Measurements from ENCODE around the gene GABRB2. TPM values are rescaled to one million over a fixed set of nuclear protein-coding genes. Genes with fewer than 3 reads are reported as not detected.

Gene GABRB2
- total and polyA plus RNA-seq, 12 donors, result 0.33 to 18.1 (median 6.6) TPM

DNA sequence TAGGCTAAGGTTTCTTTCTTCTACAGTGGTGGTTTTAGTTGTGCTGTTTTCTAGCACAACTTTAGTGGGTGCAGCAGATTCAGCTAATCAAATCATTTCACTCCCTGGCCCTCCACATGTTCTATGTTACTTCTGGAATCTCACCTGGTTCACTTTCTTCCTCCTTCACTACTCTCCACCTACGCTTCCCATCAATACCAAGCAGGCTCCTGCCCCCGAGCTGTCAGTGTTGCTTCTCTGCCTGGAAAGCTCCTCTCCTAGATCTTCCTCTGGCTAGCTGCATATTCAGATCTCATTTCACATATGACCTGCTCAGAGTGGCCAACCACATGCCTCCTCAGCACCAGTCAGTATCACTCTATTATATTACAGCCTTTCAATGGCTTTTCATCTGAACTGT lies 19.6 kb upstream of the GABRB2 start:
- no peaks in the 10 kb centered on the region for H3K9me3 ChIP-seq (replicated peaks in 1 of 3)
- no peak overlapping the region for H3K4me3 ChIP-seq
- intact Hi-C loops (cut with DNase I), result no loop called here
- no peak for TF ChIP-seq POLR2A (IDR thresholded peaks at IDR 0.05)
- TF ChIP-seq, protein P1, sequence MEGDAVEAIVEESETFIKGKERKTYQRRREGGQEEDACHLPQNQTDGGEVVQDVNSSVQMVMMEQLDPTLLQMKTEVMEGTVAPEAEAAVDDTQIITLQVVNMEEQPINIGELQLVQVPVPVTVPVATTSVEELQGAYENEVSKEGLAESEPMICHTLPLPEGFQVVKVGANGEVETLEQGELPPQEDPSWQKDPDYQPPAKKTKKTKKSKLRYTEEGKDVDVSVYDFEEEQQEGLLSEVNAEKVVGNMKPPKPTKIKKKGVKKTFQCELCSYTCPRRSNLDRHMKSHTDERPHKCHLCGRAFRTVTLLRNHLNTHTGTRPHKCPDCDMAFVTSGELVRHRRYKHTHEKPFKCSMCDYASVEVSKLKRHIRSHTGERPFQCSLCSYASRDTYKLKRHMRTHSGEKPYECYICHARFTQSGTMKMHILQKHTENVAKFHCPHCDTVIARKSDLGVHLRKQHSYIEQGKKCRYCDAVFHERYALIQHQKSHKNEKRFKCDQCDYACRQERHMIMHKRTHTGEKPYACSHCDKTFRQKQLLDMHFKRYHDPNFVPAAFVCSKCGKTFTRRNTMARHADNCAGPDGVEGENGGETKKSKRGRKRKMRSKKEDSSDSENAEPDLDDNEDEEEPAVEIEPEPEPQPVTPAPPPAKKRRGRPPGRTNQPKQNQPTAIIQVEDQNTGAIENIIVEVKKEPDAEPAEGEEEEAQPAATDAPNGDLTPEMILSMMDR (IDR thresholded peaks at IDR 0.05), result no peak
- peaks cover 3% of the 10 kb centered on the region for H3K27me3 ChIP-seq
- no peaks in the 10 kb centered on the region for H3K4me1 ChIP-seq (replicated peaks in 1 of 2)
- no peaks in the 10 kb centered on the region for H3K36me3 ChIP-seq (replicated peaks in 1 of 2)
- no peak overlapping the region for H3K27ac ChIP-seq
- DNase-seq, result no peak
- WGBS, 4 donors, result 63 to 78% (median 73%) methylated on average over 2 of the region's 2 CpGs

GRCh38 chr5:161562446-161562845 lies 15.9 kb upstream of the GABRB2 start:
- no peak for DNase-seq
- TF ChIP-seq POLR2A (IDR thresholded peaks at IDR 0.05), result no peak
- TF ChIP-seq, protein P1 (IDR thresholded peaks at IDR 0.05), result no peak
- Histone ChIP-seq H3K36me3 (replicated peaks in 1 of 2) (no peaks in the 10 kb centered on the region), H3K4me3 (no peak overlapping the region), H3K4me1 (replicated peaks in 1 of 2) (no peaks in the 10 kb centered on the region), H3K9me3 (replicated peaks in 1 of 3) (no peaks in the 10 kb centered on the region), H3K27ac (no peak overlapping the region), H3K27me3 (peaks cover 3% of the 10 kb centered on the region)
- WGBS, 4 donors, result 51 to 59% (median 55%) methylated on average over 2 of the region's 2 CpGs
- intact Hi-C loops (cut with DNase I), result no loop called here

- Histone ChIP-seq H3K4me1 (replicated peaks in 1 of 2) (peaks cover 5 to 16% of the 10 kb centered on the region in 2 donors), H3K9me3 (replicated peaks in 1 of 3) (no peaks in the 10 kb centered on the region), H3K27me3 (no peaks in the 10 kb centered on the region), H3K36me3 (replicated peaks in 1 of 2) (no peaks in the 10 kb centered on the region), H3K27ac (no peak overlapping the region), H3K4me3 (peak overlapping the region in 2 of 4 donors; percentile 15 to 82)
- WGBS, 4 donors, result 3 to 5% (median 4%) methylated on average over 11 to 15 of the region's 15 CpGs
- intact Hi-C loops (cut with DNase I), result no loop called here
- TF ChIP-seq, protein P1 (IDR thresholded peaks at IDR 0.05), result no peak
- TF ChIP-seq POLR2A (IDR thresholded peaks at IDR 0.05), result no peak
- peak in 5 of 7 donors; percentile 24 to 44 (median 38) for DNase-seq
Measured at GRCh38 chr5:161549106-161549505, 2.6 kb upstream of the GABRB2 start.

DNA sequence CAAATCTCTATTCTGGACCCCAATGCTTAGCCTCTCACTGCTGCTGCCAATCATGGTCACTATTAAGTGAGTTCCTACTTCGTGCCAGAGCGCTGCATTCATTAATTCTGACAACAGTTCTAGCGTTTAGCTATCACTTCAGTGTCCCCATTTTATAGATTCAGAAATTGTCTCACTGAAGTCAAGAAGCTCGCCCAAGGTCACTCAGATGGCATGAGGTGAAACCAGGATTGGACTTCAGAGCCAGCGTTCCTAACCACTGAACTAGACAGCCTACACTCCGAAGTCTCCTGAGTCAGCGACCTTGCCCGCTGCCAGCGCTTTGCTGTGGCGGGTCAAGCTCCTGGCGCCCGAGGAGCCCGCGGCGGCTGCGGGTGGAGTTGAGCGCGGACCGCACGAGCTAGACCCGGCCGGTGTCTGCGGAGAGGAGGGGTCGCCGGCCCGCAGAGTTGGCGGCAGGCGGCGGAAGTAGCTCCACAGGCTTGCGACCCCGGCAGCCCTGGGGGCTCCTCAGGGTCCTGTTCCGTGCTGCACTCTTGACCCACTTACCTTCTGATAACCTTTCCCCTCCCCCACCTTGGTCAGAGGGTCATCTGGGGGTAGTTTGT lies 2.1 kb upstream of the GABRB2 start:
- Histone ChIP-seq H3K4me3 (peak overlapping the region in 2 of 4 donors; percentile 15 to 82), H3K4me1 (replicated peaks in 1 of 2) (peaks cover 5 to 16% of the 10 kb centered on the region in 2 donors), H3K27ac (peak overlapping the region in 1 of 5 donors; percentile 8), H3K27me3 (no peaks in the 10 kb centered on the region), H3K36me3 (replicated peaks in 1 of 2) (no peaks in the 10 kb centered on the region), H3K9me3 (replicated peaks in 1 of 3) (no peaks in the 10 kb centered on the region)
- intact Hi-C loops (cut with DNase I), result no loop called here
- DNase-seq, result peak; percentile 64 to 78 (median 73)
- WGBS, 4 donors, result 3 to 5% (median 4%) methylated on average over 10 to 32 of the region's 32 CpGs
- no peak for TF ChIP-seq POLR2A (IDR thresholded peaks at IDR 0.05)

All from adrenal gland (tissue), 12 donors.